HepG2 (cell line): ENCODE measurements around the gene PDPR. TPM values are rescaled to one million over a fixed set of nuclear protein-coding genes. Genes with fewer than 3 reads are reported as not detected.
"Not testable (repeated sequence)": the region's sequence is repeated elsewhere in the genome, so short reads cannot be mapped to it uniquely, and the experiment has no call there.

Experiments
- ATAC-seq: fragments of 200-7000 bp; cut with Tn5 transposase; 3 replicates; pipeline ENCODE4 v1.9.1; 2020; ENCODE audit warnings: mild to moderate bottlenecking, moderate library complexity
- BruUV-seq: library from RNA; stranded (reverse); fragments of 400-500 nt; replicated peaks from 2 replicates; lab custom pipeline; 2021; lab: Mats Ljungman, UMichigan
- CTCF ChIA-PET: fragments of 300-600 bp; formaldehyde crosslinking; extraction: SDS; loops from one replicate; lab custom pipeline; 2021; ENCODE audit warnings: low total read pairs, inconsistent platforms, low intra/inter-chr PET ratio; lab: Yijun Ruan, JAX
- POLR2A ChIA-PET: fragments of 350-600 bp; sonication (Branson Sonifier 250); formaldehyde crosslinking; loops from one replicate; lab custom pipeline; 2020; ENCODE audit warnings: antibody characterized with exemption, inconsistent platforms; lab: Yijun Ruan, JAX
- DNase-seq: peaks from one replicate; pipeline ENCODE4 v3.0.0-alpha.2; 2015; ENCODE audit warnings: low spot score
- FAIRE-seq: peaks from 3 replicates; lab custom pipeline; 2011; peaks lifted over from hg19 to GRCh38; lab: Jason Lieb, UNC
- H2AFZ ChIP-seq: one replicate; pipeline ENCODE4 v1.6.1; 2011; ENCODE audit warnings: low read length, inconsistent platforms
- H3K27ac ChIP-seq: fragments of 300-600 bp; 3 replicates; pipeline ENCODE4 v1.8.0; 2011; ENCODE audit warnings: mixed run types, mild to moderate bottlenecking, mixed read lengths, low read length, inconsistent platforms; ENCODE audit not compliant: insufficient read depth; ENCODE audit errors: extremely low read length
- H3K27me3 ChIP-seq, 2 experiments: fragments of 200-600 bp in 1 of 2; 2 replicates in 1 of 2; 3 replicates in 1 of 2; pipeline versions ENCODE4 v1.6.0 to v1.8.0; 2011; ENCODE audit warnings: low read length in 2 of 2, mild to moderate bottlenecking in 2 of 2, moderate library complexity in 2 of 2, inconsistent platforms in 1 of 2; ENCODE audit not compliant: insufficient read depth in 2 of 2, control insufficient read depth in 1 of 2
- H3K36me3 ChIP-seq, 2 experiments: fragments of 200-600 bp in 1 of 2; replicated peaks in 1 of 2; 2 replicates in 1 of 2; 3 replicates in 1 of 2; pipeline versions ENCODE4 v1.5.1 to v1.8.0; 2011; ENCODE audit warnings: low read length in 2 of 2, inconsistent platforms in 1 of 2; ENCODE audit not compliant: insufficient read depth in 2 of 2, control insufficient read depth in 1 of 2
- H3K4me1 ChIP-seq: 2 replicates; pipeline ENCODE4 v1.5.1; 2012; ENCODE audit warnings: low read length, inconsistent platforms; ENCODE audit not compliant: insufficient read depth
- H3K4me2 ChIP-seq: 2 replicates; pipeline ENCODE4 v1.6.0; 2011; ENCODE audit warnings: low read depth, low read length, inconsistent platforms
- H3K4me3 ChIP-seq, 3 experiments: fragments of 200-600 bp in 1 of 3; sonication (generic), shearing (Covaris generic) in 1 of 3; replicated peaks in 1 of 3; 2 replicates each; pipeline ENCODE4 v1.5.1; 2011 to 2016; ENCODE audit warnings: low read length in 3 of 3, inconsistent platforms in 2 of 3, low read depth in 2 of 3, mild to moderate bottlenecking in 2 of 3, control low read depth in 1 of 3, mixed read lengths in 1 of 3; ENCODE audit not compliant: insufficient read depth in 1 of 3
- H3K79me2 ChIP-seq: one replicate; pipeline ENCODE4 v1.6.1; 2011; ENCODE audit warnings: low read length, inconsistent platforms; ENCODE audit not compliant: insufficient read depth
- H3K9ac ChIP-seq: 2 replicates; pipeline ENCODE4 v1.6.0; 2011; ENCODE audit warnings: mild to moderate bottlenecking, low read depth, low read length, inconsistent platforms; ENCODE audit not compliant: insufficient read depth
- H3K9me3 ChIP-seq: 2 replicates; pipeline ENCODE4 v1.5.1; 2012; ENCODE audit warnings: mild to moderate bottlenecking, low read length
- H4K20me1 ChIP-seq: 2 replicates; pipeline ENCODE4 v1.6.0; 2011; ENCODE audit warnings: inconsistent platforms, mild to moderate bottlenecking, low read length, moderate library complexity; ENCODE audit not compliant: insufficient read depth
- HES4 ChIP-seq: sonication (generic); formaldehyde crosslinking; IDR thresholded peaks from 2 replicates; pipeline ENCODE4 v1.9.0; 2021; ENCODE audit warnings: mild to moderate bottlenecking, missing genetic modification reagents, borderline replicate concordance
- HOXA3 ChIP-seq: sonication (generic); formaldehyde crosslinking; IDR thresholded peaks from 2 replicates; pipeline ENCODE4 v1.5.0; 2020; ENCODE audit warnings: missing genetic modification reagents
- MYNN ChIP-seq: sonication (generic); formaldehyde crosslinking; IDR thresholded peaks from 2 replicates; pipeline ENCODE4 v1.4.0; 2020; ENCODE audit warnings: mild to moderate bottlenecking, low read depth, missing genetic modification reagents
- POLR2AphosphoS2 ChIP-seq: IDR thresholded peaks from 2 replicates; pipeline ENCODE4 v1.6.1; 2011; ENCODE audit warnings: low read depth, low read length, improper control_type of control experiment
- TEAD3 ChIP-seq: optimal IDR thresholded peaks from 2 replicates; pipeline ENCODE3; 2016; ENCODE audit warnings: borderline replicate concordance
- THAP11 ChIP-seq: IDR thresholded peaks from 2 replicates; pipeline ENCODE4 v1.6.1; 2016; ENCODE audit warnings: missing biosample characterization, missing genetic modification reagents
- XRCC5 ChIP-seq: fragments of 200-400 bp; formaldehyde crosslinking; optimal IDR thresholded peaks from 2 replicates; pipeline ENCODE3; 2017; ENCODE audit warnings: mild to moderate bottlenecking, low read length
- ZNF232 ChIP-seq: sonication (generic); formaldehyde crosslinking; IDR thresholded peaks from 2 replicates; pipeline ENCODE4 v1.4.0; 2020; ENCODE audit warnings: missing genetic modification reagents, borderline replicate concordance
- ZNF790 ChIP-seq: sonication (generic); formaldehyde crosslinking; IDR thresholded peaks from 2 replicates; pipeline ENCODE4 v1.8.0; 2022; ENCODE audit warnings: missing genetic modification reagents, mild to moderate bottlenecking, borderline replicate concordance
- WGBS: methylation state at CpG from one replicate; pipeline ENCODE4 v1.1.6; 2017; ENCODE audit warnings: low lambda C conversion rate; 5-methylcytosine and 5-hydroxymethylcytosine counted together
- in situ Hi-C: cut with HindIII; loops from 2 replicates; pipeline ENCODE4 v1.10.0; 2017; ENCODE audit warnings: low pct_unique_long_range_greater_than_20kb; ENCODE audit not compliant: extremely low pct_ligation_motif_present
- intact Hi-C: fragments of 100-400 bp; cut with micrococcal nuclease; formaldehyde crosslinking; loops from one replicate; pipeline ENCODE4 v1.10.0; 2022; ENCODE audit not compliant: unreplicated experiment
- polyA plus RNA-seq, 8 experiments: library from polyadenylated mRNA; depleted of rRNA in 3 of 8; stranded (reverse) in 7 of 8; unstranded in 1 of 8; fragments of >200 nt; fragmentation: Illumina TruSeq in 4 of 8; extraction: Trizol in 4 of 8; gene quantifications; 2 replicates each; pipeline versions ENCODE4 v1.2.1 to v1.2.3, GENCODE V29; 2011 to 2016; ENCODE audit warnings: low read depth in 4 of 8, missing spikeins in 1 of 8, mixed read lengths in 1 of 8; ENCODE audit not compliant: insufficient read depth in 1 of 8
- total RNA-seq, 5 experiments: library from RNA; depleted of rRNA; stranded (reverse); fragments of >200 nt; fragmentation: Illumina TruSeq; extraction: Trizol; gene quantifications; 2 replicates each; pipeline ENCODE4 v1.2.3, GENCODE V29; 2016; ENCODE audit warnings: low read depth in 1 of 5
- TF ChIP-seq, protein P1 (sequence below): IDR thresholded peaks from 2 replicates; pipeline ENCODE4 v1.4.0; 2020; ENCODE audit warnings: mild to moderate bottlenecking, missing genetic modification reagents
- TF ChIP-seq, protein P2 (sequence below): sonication (generic); formaldehyde crosslinking; IDR thresholded peaks from 2 replicates; pipeline ENCODE4 v1.4.0; 2020; ENCODE audit warnings: missing genetic modification reagents

The PDPR gene
- total and polyA plus RNA-seq, 2 of the 13 experiments (the other 11 are each of a cell fraction or from before 2014, with no cell fraction given) = 19.5 to 29.9 TPM

DNA sequence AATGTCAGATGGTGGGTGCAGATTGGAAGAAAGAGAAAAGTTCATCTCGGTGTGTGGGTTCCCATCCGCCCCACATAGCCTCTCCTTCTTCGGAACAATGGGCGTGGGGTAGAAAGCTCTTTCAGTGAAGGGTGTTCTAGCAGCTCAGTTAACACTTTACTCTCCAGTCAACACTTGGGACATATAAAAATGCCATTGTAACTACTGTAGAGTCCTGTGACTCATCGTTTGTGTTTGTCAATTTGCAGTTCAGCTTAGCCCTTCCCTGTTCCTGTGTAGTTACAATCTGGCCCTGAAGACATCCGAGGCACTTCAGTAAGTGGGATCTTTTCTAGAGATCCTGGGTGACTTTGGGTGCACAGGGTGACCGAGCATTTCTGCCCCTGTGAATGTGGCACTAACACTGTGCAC is 47.9 kb downstream of the PDPR start (continued):
- TF ChIP-seq, protein P1, sequence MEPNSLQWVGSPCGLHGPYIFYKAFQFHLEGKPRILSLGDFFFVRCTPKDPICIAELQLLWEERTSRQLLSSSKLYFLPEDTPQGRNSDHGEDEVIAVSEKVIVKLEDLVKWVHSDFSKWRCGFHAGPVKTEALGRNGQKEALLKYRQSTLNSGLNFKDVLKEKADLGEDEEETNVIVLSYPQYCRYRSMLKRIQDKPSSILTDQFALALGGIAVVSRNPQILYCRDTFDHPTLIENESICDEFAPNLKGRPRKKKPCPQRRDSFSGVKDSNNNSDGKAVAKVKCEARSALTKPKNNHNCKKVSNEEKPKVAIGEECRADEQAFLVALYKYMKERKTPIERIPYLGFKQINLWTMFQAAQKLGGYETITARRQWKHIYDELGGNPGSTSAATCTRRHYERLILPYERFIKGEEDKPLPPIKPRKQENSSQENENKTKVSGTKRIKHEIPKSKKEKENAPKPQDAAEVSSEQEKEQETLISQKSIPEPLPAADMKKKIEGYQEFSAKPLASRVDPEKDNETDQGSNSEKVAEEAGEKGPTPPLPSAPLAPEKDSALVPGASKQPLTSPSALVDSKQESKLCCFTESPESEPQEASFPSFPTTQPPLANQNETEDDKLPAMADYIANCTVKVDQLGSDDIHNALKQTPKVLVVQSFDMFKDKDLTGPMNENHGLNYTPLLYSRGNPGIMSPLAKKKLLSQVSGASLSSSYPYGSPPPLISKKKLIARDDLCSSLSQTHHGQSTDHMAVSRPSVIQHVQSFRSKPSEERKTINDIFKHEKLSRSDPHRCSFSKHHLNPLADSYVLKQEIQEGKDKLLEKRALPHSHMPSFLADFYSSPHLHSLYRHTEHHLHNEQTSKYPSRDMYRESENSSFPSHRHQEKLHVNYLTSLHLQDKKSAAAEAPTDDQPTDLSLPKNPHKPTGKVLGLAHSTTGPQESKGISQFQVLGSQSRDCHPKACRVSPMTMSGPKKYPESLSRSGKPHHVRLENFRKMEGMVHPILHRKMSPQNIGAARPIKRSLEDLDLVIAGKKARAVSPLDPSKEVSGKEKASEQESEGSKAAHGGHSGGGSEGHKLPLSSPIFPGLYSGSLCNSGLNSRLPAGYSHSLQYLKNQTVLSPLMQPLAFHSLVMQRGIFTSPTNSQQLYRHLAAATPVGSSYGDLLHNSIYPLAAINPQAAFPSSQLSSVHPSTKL (CRISPR knock-in tag) = peak; percentile 25; the same call in 1 of the 2 replicates
- TF ChIP-seq XRCC5 = peak; percentile 86
- TF ChIP-seq, protein P2, sequence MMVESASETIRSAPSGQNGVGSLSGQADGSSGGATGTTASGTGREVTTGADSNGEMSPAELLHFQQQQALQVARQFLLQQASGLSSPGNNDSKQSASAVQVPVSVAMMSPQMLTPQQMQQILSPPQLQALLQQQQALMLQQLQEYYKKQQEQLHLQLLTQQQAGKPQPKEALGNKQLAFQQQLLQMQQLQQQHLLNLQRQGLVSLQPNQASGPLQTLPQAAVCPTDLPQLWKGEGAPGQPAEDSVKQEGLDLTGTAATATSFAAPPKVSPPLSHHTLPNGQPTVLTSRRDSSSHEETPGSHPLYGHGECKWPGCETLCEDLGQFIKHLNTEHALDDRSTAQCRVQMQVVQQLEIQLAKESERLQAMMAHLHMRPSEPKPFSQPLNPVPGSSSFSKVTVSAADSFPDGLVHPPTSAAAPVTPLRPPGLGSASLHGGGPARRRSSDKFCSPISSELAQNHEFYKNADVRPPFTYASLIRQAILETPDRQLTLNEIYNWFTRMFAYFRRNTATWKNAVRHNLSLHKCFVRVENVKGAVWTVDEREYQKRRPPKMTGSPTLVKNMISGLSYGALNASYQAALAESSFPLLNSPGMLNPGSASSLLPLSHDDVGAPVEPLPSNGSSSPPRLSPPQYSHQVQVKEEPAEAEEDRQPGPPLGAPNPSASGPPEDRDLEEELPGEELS (CRISPR knock-in tag) = 0 out of 2 replicates have a peak, but pooled peaks have one; percentile 19
- peak; percentile 25; the same call in 1 of the 2 replicates for TF ChIP-seq THAP11 (CRISPR knock-in tag)
- TF ChIP-seq, all 625 proteins: peak for 28

DNA sequence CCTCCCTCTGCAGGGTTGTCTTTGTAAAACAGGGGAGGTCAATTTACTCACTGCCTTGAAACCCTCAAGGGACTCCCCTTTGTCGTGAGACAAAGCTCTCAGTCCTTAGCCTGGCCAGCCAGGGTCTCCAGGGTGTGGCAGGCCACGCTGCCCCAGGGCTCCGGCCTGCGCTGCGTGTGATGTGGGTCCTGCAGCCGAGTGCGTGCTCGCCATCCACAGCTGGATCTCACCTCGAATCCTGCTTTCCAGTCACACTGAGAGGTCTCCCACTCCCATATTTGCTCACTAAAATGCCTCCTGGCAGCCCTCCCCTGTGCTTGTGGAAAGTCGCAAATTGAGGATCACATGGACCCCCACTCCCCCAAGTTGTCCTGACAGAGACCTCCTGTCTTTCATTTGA is 49.5 kb downstream of the PDPR start:
- no peak for FAIRE-seq
- ATAC-seq = no peak
- H3K4me1 ChIP-seq = peaks cover 46% of the 10 kb centered on the region
- no peak for TF ChIP-seq TEAD3 (CRISPR knock-in tag)
- TF ChIP-seq ZNF232 (CRISPR knock-in tag) = no peak
- TF ChIP-seq POLR2AphosphoS2 = no peak
- TF ChIP-seq ZNF790 (CRISPR knock-in tag) = no peak
- no peak for TF ChIP-seq HES4
- no peak for TF ChIP-seq HOXA3 (CRISPR knock-in tag)
- TF ChIP-seq MYNN = no peak
- TF ChIP-seq, all 625 proteins: peak for 0
- H2AFZ ChIP-seq = no peak overlapping the region
- intact Hi-C loops (no loop called here), in situ Hi-C loops (loop anchor here (10.0 kb wide), 1 partner anchor 91 kb away; the partner anchor contains the start of gene EXOSC6)
- H3K79me2 ChIP-seq = no peaks in the 10 kb centered on the region
- no peak overlapping the region for H3K9ac ChIP-seq
- ChIA-PET CTCF (no interaction called here), POLR2A (no interaction called here)
- no peaks in the 10 kb centered on the region for H3K9me3 ChIP-seq
- no peak overlapping the region for H3K27ac ChIP-seq
- H3K4me3 ChIP-seq = no peak overlapping the region
- no TSS peak for BruUV-seq
- H4K20me1 ChIP-seq = no peaks in the 10 kb centered on the region
- DNase-seq = no peak
- no peaks in the 10 kb centered on the region for H3K27me3 ChIP-seq
- peaks cover 11 to 23% of the 10 kb centered on the region in 2 experiments; a peak in 3 of 5 replicates for H3K36me3 ChIP-seq
- WGBS = 95% methylated on average over 10 of the region's 10 CpGs
- H3K4me2 ChIP-seq = no peak overlapping the region

DNA sequence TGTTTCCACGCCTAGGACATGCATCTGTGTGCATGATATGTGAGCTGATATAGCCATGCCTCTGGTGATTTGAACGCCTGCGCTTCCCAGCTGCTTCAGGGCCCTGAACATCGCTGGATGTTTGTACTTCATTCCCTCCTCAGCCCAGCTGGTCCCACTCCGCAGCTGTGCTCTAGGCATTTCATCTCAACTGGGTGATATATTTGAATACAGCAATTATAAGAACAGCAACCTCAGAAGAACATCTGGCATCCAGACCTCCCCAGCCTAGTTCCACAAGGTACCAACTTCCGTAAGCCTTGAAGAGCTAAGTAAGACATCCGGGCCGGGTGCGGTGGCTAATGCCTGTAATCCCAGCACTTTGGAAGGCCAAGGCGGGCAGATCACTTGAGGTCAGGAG is 52.6 kb downstream of the PDPR start:
- BruUV-seq, FAIRE-seq, H3K9ac ChIP-seq, H2AFZ ChIP-seq, H4K20me1 ChIP-seq, H3K9me3 ChIP-seq, DNase-seq, H3K27me3 ChIP-seq, H3K27ac ChIP-seq, H3K36me3 ChIP-seq, POLR2A ChIA-PET, intact Hi-C loops, CTCF ChIA-PET, H3K79me2 ChIP-seq, H3K4me3 ChIP-seq, H3K4me2 ChIP-seq, ATAC-seq: not testable (repeated sequence)
- in situ Hi-C loops = loop anchor here (10.0 kb wide), 1 partner anchor 88 kb away; the partner anchor contains the start of gene EXOSC6
- 75% methylated on average over 2 of the region's 10 CpGs for WGBS
- H3K4me1 ChIP-seq = peaks cover 24% of the 10 kb centered on the region
